ENCODE results near the gene DYNC1I1.
"Not testable (repeated sequence)": the region's sequence is repeated elsewhere in the genome, so short reads cannot be mapped to it uniquely, and the experiment has no call there.

DNA sequence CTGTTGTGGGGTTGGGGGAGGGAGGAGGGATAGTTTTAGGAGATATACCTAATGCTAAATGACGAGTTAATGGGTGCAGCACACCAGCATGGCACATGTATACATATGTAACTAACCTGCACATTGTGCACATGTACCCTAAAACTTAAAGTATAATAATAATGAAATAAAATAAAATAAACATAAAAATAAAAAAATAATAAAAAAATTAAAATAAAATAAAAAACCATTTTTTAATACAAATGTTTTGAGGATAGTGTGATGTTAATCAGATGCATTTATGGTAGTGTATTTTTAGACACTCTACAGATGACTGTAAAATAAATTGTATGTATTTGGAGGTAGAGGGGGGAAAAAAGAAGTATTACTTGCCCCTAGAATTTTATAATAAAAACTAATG is 172.5 kb downstream of the DYNC1I1 start:
- TF ChIP-seq, protein P1, sequence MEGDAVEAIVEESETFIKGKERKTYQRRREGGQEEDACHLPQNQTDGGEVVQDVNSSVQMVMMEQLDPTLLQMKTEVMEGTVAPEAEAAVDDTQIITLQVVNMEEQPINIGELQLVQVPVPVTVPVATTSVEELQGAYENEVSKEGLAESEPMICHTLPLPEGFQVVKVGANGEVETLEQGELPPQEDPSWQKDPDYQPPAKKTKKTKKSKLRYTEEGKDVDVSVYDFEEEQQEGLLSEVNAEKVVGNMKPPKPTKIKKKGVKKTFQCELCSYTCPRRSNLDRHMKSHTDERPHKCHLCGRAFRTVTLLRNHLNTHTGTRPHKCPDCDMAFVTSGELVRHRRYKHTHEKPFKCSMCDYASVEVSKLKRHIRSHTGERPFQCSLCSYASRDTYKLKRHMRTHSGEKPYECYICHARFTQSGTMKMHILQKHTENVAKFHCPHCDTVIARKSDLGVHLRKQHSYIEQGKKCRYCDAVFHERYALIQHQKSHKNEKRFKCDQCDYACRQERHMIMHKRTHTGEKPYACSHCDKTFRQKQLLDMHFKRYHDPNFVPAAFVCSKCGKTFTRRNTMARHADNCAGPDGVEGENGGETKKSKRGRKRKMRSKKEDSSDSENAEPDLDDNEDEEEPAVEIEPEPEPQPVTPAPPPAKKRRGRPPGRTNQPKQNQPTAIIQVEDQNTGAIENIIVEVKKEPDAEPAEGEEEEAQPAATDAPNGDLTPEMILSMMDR (IDR thresholded peaks at IDR 0.05 in 8 of 11, conservative IDR thresholded peaks at IDR 0.05 in 3 of 11) = not testable (repeated sequence)
- not testable (repeated sequence) for TF ChIP-seq POLR2AphosphoS5 (IDR thresholded peaks at IDR 0.05)
